Duodenal mucosa (tissue), 2 donors: Measurements from ENCODE around the gene MARCHF7.
"Not testable (repeated sequence)": the region's sequence is repeated elsewhere in the genome, so short reads cannot be mapped to it uniquely, and the experiment has no call there.

Source experiments
- H3K27ac ChIP-seq: one replicate; pipeline ENCODE4 v1.7.0; 2013; ENCODE audit warnings: low read depth, low read length
- H3K27me3 ChIP-seq, 2 donors: one replicate each; pipeline ENCODE4 v1.7.0; 2013; ENCODE audit warnings: low read length in 2 of 2, control low read depth in 1 of 2; ENCODE audit not compliant: insufficient read depth in 2 of 2, control insufficient read depth in 1 of 2
- H3K36me3 ChIP-seq, 2 donors: one replicate each; pipeline ENCODE4 v1.7.0; 2013; ENCODE audit warnings: low read length in 2 of 2, control low read depth in 1 of 2; ENCODE audit not compliant: insufficient read depth in 2 of 2, control insufficient read depth in 1 of 2
- H3K4me1 ChIP-seq, 2 donors: one replicate each; pipeline ENCODE4 v1.7.0; 2013; ENCODE audit warnings: low read length in 2 of 2, control low read depth in 1 of 2; ENCODE audit not compliant: insufficient read depth in 2 of 2, control insufficient read depth in 1 of 2
- H3K4me3 ChIP-seq, 2 donors: one replicate each; pipeline ENCODE4 v1.7.0; 2013; ENCODE audit warnings: low read length in 2 of 2, low read depth in 1 of 2
- H3K9ac ChIP-seq, 2 donors: one replicate each; pipeline ENCODE4 v1.7.0; 2013; ENCODE audit warnings: low read length in 2 of 2, low read depth in 1 of 2
- H3K9me3 ChIP-seq, 2 donors: one replicate each; pipeline ENCODE4 v1.7.0; 2013; ENCODE audit warnings: low read length in 2 of 2, control low read depth in 1 of 2; ENCODE audit not compliant: control insufficient read depth in 1 of 2

Gene MARCHF7, protein sequence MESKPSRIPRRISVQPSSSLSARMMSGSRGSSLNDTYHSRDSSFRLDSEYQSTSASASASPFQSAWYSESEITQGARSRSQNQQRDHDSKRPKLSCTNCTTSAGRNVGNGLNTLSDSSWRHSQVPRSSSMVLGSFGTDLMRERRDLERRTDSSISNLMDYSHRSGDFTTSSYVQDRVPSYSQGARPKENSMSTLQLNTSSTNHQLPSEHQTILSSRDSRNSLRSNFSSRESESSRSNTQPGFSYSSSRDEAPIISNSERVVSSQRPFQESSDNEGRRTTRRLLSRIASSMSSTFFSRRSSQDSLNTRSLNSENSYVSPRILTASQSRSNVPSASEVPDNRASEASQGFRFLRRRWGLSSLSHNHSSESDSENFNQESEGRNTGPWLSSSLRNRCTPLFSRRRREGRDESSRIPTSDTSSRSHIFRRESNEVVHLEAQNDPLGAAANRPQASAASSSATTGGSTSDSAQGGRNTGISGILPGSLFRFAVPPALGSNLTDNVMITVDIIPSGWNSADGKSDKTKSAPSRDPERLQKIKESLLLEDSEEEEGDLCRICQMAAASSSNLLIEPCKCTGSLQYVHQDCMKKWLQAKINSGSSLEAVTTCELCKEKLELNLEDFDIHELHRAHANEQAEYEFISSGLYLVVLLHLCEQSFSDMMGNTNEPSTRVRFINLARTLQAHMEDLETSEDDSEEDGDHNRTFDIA

DNA sequence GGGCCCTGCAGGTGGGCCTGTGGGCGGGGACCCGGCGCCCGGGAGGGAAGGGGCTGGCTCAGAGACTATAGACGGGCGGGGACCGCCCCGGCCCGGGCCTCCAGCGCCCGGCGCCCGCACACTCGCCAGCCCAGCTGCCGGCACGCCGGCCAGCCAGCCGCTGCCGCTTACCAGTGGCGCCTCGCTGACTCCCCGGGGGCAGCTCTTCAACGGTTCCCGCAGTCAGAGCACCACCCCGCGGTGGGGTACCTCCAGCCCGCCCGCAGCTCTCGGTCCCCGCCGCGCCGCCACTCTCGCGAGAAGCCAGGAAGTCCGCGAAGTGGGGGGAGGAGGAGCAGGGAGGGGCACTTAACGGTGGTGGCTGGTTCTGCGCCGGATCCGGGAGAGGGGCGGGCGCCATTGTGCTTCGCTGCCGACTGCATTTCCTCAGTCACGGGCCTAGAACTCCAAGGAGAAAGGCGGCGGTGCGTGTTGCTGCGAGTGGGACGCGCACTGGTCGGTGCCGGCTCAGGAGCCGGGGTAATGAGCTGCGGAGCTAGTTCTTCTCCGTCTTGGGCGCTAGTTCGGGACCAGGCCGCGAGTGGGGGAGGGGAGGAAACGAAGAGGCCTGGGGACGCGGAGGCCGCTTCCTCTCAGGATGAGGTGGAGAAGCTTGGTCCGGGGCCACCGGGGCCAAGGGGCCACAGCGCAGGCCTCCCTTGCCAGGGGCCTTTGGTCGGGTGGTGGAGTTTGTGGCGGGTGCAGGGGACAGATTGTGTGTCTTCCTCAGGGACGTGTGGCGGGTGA, at the start of gene MARCHF7:
Gene MARCHF7, plus strand, starts transcription at position 364 of the 786 bp plus-strand sequence. CDS start 16,517 bp downstream, outside the sequence.
- peak within 1 kb of the TSS; percentile 92 to 96 for H3K4me3 ChIP-seq
- H3K9ac ChIP-seq, result peak within 1 kb of the TSS; percentile 97 to 98
- peaks cover 25 to 33% of the 10 kb centered on the region in 2 donors for H3K4me1 ChIP-seq
- H3K27me3 ChIP-seq, result no peaks in the 10 kb centered on the region
- H3K27ac ChIP-seq, result peak within 1 kb of the TSS; percentile 99
- no peaks in the 10 kb centered on the region for H3K9me3 ChIP-seq
- peaks cover 0 to 13% of the 10 kb centered on the region in 2 donors for H3K36me3 ChIP-seq

DNA sequence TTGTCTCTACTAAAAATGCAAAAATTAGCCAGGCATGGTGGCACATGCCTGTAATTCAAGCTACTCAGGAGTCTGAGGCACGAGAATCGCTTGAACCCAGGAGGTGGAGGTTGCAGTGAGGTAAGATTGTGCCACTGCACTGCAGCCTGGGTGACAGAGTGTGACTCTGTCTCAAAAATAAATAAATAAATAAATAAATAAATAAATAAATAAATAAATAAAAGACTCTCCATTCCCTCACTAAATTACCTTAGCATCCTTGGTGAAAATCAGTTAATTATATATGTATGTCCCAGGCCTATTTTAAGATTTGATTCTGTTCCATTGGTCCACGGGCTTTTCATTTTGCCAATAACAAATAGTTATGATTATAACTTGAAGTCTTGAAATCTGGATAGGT, 44.9 kb upstream of the MARCHF7 start:
- not testable (repeated sequence) for H3K27ac ChIP-seq, H3K4me1 ChIP-seq, H3K4me3 ChIP-seq, H3K9ac ChIP-seq, H3K36me3 ChIP-seq, H3K27me3 ChIP-seq, H3K9me3 ChIP-seq

DNA sequence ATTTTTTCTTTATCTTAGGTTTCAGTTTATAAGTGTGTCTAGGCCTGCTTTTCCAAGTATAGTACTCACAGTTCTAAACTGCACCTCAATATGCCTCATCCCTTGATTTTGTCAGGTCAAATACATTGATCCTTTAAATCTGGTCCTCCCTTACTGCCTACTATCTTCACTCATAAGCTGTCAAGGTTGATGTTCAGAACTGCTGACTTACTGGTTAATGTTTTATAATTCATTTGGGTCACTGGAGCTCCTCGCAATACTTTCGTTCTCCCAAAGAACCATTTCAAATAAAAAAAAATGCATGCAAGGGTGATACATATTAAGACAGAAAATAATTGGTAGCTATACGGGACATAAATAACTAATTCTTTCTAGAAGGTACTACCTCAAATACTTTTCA, 41.3 kb upstream of the MARCHF7 start:
- Histone ChIP-seq H3K4me3 (no peak overlapping the region), H3K4me1 (no peaks in the 10 kb centered on the region), H3K36me3 (no peaks in the 10 kb centered on the region), H3K9ac (no peak overlapping the region), H3K27ac (no peak overlapping the region), H3K9me3 (no peaks in the 10 kb centered on the region), H3K27me3 (no peaks in the 10 kb centered on the region)

DNA sequence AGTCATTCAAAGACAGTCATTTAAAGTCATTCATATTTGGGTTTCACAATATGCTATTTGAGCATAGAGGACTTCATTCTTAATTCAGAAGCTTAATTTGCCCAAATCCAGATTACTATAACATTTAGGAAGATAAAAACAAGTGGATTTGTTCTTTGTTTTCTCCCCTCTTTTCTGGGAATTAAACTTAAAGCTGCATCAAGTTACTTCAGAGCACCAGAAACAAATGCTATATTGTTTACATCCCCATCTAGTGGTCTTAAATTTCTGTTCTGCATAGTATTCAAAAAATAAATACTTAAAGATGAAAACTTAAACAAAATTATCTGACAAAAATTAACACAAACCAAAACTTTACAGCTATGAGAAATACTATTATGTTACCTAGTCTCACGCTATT, 34.7 kb upstream of the MARCHF7 start:
- Histone ChIP-seq H3K27ac (no peak overlapping the region), H3K4me1 (no peaks in the 10 kb centered on the region), H3K36me3 (no peaks in the 10 kb centered on the region)

DNA sequence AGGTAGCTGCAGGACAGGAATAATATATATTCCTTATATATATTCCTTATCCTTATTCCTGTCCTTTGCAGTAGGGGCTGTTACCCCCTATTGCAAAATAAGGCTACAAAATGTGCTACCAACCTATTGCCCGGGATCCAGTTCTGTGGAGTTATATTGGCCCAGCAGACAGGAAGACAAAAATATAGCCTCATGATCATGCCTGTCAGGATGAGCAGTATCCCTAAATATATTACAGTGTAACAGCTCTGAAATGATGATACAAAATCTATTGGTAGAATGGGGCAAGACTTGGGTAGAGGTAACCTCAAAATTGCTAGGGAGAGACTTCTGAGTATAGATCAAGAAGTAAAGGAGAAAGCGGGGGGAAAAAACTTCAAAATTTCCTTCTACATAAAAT, 31.6 kb upstream of the MARCHF7 start:
- H3K27me3 ChIP-seq, result no peaks in the 10 kb centered on the region
- no peak overlapping the region for H3K4me3 ChIP-seq
- no peaks in the 10 kb centered on the region for H3K9me3 ChIP-seq
- no peaks in the 10 kb centered on the region for H3K4me1 ChIP-seq
- no peak overlapping the region for H3K9ac ChIP-seq
- H3K36me3 ChIP-seq, result no peaks in the 10 kb centered on the region
- no peak overlapping the region for H3K27ac ChIP-seq

More for the DNA sequence above, 34.7 kb upstream of the MARCHF7 start:
- Histone ChIP-seq H3K27me3 (no peaks in the 10 kb centered on the region), H3K9me3 (no peaks in the 10 kb centered on the region), H3K4me3 (no peak overlapping the region), H3K9ac (no peak overlapping the region)

DNA sequence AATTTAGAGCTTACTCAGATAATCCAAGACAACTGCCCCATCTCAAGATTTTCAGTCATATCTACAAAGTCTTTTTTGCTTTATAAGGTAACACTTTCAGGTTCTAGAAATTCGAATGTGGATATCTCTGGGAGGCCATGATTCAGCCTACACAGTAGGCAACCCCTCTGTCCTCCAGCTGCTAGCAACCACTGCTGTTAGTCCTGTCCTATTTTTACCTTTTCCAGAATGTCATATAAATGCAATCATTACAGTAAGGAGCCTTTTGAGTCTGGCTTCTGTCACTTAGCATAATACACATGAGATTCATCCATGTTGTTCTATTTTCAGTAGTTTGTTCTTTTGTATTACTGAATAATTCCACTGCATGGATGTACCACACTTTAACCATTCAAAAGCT, 28.5 kb upstream of the MARCHF7 start:
- Histone ChIP-seq H3K9ac (no peak overlapping the region), H3K4me3 (no peak overlapping the region), H3K27me3 (no peaks in the 10 kb centered on the region), H3K4me1 (no peaks in the 10 kb centered on the region), H3K36me3 (no peaks in the 10 kb centered on the region), H3K27ac (no peak overlapping the region), H3K9me3 (no peaks in the 10 kb centered on the region)

DNA sequence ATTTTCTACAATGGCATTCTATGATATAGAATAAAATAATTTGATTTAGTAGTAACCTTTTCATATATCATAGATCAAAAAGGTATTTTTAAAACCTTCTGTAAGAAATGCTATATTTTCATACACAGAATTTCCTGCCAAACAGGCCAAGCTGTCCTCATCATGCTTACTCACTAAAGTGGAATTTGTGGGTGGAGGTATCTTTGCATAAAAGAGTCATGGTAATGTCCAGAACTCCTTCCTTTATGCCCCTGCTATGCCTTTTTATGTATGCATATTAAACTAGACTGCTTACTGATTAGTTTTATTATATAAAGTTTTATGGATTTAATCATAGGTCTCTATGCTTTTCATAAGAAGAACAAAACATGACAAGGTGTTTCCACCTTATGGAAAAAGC, 27.5 kb upstream of the MARCHF7 start:
- Histone ChIP-seq H3K4me1 (no peaks in the 10 kb centered on the region), H3K9me3 (no peaks in the 10 kb centered on the region), H3K36me3 (no peaks in the 10 kb centered on the region), H3K9ac (no peak overlapping the region), H3K4me3 (no peak overlapping the region), H3K27ac (no peak overlapping the region), H3K27me3 (no peaks in the 10 kb centered on the region)

DNA sequence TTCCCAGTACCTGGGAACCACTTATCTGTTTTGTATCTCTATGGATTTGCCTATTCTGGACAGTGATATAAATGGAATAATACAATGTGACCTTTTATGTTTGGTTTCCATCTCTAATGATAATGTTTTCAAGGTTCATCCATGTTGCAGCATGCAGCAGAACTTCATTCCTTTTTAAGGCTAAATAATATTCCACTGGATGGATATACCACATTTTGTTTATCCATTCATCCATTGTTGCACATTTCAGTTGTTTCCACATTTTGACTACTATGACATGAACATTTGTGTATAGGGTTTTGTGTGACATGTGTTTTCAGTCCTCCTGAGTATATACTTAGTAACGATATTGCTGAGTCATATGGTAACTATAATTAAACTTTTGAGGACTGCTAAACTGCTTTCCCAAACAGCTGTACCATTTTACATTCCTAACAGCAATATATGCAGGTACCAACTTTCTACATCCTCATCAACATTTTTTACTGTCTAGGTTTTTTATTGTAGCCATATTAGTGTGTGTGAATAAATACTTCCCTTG, 17.7 kb upstream of the MARCHF7 start:
- H3K4me1 ChIP-seq, result no peaks in the 10 kb centered on the region
- H3K4me3 ChIP-seq, result no peak overlapping the region
- peaks cover 5% of the 10 kb centered on the region in 2 donors for H3K9me3 ChIP-seq
- H3K27ac ChIP-seq, result no peak overlapping the region
- no peaks in the 10 kb centered on the region for H3K27me3 ChIP-seq
- no peaks in the 10 kb centered on the region for H3K36me3 ChIP-seq
- H3K9ac ChIP-seq, result no peak overlapping the region

DNA sequence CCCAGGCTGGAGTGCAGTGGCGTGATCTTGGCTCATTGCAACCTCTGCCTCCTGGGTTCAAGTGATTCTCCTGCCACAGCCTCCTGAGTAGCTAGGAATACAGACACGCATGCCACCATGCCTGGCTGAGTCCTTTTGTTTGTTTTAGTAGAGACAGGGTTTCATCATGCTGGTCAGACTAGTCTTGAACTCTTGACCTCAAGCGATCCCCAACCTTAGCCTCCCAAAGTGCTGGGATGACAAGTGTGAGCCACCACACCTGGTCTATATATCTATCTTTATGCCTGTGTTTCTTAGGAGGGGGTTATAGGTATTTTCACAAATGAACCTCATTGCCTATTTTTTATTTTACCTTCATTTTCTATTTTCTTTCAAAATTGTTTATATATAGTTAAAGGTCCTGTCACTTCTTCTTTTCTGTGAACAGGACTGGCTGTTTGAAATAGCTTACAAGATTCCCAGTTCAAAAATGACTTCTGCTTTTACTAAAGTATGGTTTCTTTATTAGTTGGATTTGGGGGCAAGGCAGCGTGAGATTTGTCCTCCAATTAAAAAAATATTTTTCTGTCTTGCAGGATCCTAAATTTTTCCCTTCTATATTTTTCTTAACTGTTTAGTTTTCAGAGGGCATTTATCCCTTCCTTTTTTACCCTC, 16.4 kb upstream of the MARCHF7 start:
- H3K4me1 ChIP-seq, result no peaks in the 10 kb centered on the region
- H3K36me3 ChIP-seq, result no peaks in the 10 kb centered on the region
- no peak overlapping the region for H3K4me3 ChIP-seq
- H3K27me3 ChIP-seq, result no peaks in the 10 kb centered on the region
- H3K27ac ChIP-seq, result no peak overlapping the region
- H3K9me3 ChIP-seq, result peaks cover 5% of the 10 kb centered on the region in 2 donors
- no peak overlapping the region for H3K9ac ChIP-seq
